GM12874 (cell line): ENCODE results near the gene MCOLN3.

Experiments used
- TF ChIP-seq, protein P1 (sequence below): IDR thresholded peaks from 2 replicates; pipeline ENCODE4 v1.5.1; 2011; ENCODE audit warnings: low read depth, mild to moderate bottlenecking, control low read depth, low read length, moderate library complexity; ENCODE audit not compliant: insufficient read depth

MCOLN3 gene, protein sequence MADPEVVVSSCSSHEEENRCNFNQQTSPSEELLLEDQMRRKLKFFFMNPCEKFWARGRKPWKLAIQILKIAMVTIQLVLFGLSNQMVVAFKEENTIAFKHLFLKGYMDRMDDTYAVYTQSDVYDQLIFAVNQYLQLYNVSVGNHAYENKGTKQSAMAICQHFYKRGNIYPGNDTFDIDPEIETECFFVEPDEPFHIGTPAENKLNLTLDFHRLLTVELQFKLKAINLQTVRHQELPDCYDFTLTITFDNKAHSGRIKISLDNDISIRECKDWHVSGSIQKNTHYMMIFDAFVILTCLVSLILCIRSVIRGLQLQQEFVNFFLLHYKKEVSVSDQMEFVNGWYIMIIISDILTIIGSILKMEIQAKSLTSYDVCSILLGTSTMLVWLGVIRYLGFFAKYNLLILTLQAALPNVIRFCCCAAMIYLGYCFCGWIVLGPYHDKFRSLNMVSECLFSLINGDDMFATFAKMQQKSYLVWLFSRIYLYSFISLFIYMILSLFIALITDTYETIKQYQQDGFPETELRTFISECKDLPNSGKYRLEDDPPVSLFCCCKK

DNA sequence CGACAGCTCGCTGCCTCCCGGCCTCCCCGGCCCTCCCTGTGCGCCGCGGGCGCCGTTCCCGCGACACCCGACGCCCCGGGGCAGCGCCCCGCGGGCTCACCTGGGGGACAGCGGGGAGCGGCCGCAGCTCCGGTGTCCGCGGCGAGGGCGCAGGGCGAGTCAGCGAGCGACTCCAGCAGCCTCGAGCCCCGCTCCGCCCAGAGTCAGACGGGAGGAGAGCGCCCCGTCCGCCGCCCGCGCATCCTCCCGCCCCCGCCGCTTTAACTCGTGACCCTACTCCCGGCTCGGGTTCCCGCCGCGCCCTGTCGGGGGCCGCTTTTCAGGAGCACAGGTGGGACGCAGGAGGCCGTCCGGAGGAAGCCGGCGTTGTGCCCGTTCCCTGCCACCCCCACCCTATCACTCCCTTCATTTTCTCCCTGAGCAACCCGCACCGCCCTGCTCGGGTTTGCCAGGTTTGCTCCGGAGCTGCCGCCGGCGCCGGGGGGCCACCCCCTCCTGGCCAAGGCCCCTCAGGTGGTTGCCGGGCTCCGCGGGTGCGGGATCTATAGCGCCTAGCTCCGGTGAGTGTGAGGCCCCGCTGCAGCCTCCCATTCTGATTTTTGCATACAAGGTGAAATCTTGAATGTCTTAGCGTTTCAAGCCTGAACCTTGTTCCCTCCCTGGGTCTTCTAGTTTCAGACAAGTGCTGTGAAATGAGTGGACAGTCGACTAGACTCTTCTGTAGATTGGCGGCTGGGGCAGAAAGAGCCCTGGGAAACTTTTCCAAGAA is at the start of gene MCOLN3:
MCOLN3 (minus strand) TSS at position 205 of the 769 bp plus-strand sequence. CDS start 3,140 bp downstream, outside the sequence.
- TF ChIP-seq, protein P1, sequence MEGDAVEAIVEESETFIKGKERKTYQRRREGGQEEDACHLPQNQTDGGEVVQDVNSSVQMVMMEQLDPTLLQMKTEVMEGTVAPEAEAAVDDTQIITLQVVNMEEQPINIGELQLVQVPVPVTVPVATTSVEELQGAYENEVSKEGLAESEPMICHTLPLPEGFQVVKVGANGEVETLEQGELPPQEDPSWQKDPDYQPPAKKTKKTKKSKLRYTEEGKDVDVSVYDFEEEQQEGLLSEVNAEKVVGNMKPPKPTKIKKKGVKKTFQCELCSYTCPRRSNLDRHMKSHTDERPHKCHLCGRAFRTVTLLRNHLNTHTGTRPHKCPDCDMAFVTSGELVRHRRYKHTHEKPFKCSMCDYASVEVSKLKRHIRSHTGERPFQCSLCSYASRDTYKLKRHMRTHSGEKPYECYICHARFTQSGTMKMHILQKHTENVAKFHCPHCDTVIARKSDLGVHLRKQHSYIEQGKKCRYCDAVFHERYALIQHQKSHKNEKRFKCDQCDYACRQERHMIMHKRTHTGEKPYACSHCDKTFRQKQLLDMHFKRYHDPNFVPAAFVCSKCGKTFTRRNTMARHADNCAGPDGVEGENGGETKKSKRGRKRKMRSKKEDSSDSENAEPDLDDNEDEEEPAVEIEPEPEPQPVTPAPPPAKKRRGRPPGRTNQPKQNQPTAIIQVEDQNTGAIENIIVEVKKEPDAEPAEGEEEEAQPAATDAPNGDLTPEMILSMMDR, result no peak

DNA sequence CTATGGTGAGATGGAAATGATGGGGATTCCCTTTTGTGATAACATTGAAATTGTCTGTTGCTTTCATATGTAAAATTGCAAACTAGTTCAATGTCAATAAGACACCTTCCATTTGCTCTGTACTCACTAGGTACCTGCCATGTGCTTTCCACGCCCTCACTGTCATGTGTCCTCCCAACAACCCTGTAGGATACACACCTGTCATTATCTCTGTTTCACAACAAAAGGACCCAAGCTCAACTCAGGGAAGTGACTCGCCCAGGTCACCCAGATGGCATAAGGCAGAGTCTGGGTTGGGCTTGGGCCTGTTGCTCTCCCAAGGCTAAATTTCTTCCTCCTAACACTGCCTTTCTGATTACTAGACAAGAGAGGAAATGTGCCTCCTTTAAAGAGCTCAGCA is 45.3 kb upstream of the MCOLN3 start:
- TF ChIP-seq, protein P1, result no peak

DNA sequence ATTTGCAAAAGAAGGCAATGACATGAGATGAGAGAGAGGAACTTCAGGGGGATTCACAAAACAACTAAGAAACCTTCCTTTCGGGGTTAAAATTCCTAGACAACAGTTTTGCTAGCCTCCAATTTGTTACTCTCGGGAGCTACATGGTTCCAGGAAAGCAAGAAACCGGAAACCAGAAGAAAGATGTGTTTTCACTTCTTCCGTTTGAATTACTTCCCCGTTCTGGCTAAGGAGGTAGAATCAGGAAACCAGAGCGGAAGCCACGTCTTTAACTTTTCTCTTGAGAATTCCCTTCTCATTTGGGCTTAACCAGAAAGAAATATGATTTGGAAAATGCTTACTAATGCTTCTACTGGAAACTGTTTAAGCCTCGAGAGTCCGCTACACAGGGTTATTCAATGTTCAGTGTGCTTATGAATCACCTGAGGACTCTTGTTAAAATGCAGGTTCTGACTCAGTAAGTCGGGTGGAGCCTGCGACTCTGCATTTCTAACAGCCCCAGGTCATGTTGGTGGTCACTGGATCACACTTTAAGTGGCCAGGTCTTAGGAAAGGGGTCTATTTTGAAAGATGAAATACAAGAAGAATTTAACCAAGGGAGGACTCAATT is 43.5 kb upstream of the MCOLN3 start:
- TF ChIP-seq, protein P1, result no peak

DNA sequence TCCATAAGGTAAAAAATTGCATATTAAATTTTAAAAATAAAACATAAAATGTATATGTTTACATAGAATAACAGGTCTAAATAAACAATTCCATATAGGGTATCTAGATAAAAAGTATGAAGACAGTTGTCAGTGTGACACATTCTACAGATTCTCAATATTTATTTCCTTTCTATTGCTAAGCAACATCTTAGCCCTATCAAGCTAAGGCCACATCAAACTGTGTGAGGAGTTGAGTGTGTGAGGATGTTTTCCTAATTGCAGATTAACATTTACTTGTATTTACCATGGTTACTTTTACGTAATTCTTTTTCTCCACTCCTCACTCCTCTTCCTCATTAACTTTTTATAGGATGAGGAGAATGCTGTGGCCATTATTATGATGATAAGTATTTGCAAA is 41.9 kb upstream of the MCOLN3 start:
- TF ChIP-seq, protein P1, result no peak

DNA sequence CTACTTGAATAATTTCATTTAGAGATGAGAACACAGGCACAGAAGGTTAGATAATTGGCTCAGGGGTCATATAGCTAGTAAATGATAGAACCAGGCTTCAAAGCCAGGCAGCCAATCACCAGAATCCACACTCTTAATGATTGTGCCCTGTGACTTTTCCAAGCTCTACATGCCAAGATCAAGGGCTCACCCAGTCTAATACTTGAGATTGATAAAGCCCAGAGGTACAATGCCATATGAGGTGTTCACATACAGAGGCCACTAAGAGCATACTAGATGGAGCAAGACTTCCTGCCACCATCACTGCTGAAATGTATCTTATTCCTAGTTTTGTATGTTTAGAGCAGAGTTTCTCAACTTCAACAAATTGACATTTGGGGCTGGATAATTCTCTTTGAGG is 40.9 kb upstream of the MCOLN3 start:
- TF ChIP-seq, protein P1, result no peak

DNA sequence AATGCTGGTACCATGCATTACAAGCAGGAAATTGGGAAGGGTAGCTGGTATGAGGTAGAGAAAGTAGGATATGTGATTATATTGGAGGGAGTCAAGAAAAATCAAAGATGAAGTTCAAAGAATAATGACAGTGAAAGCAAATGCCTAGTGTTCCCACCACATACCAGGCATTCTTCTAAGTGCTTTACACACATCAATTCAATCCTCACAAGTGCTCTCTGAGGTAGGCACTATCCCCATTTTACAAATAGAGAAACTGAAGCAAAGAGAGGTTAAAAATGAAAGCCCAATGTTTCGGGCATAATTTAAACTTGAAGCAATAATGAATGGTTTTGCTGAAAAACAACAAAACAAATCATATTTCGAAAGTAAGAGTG is 40.1 kb upstream of the MCOLN3 start:
- TF ChIP-seq, protein P1, result no peak

DNA sequence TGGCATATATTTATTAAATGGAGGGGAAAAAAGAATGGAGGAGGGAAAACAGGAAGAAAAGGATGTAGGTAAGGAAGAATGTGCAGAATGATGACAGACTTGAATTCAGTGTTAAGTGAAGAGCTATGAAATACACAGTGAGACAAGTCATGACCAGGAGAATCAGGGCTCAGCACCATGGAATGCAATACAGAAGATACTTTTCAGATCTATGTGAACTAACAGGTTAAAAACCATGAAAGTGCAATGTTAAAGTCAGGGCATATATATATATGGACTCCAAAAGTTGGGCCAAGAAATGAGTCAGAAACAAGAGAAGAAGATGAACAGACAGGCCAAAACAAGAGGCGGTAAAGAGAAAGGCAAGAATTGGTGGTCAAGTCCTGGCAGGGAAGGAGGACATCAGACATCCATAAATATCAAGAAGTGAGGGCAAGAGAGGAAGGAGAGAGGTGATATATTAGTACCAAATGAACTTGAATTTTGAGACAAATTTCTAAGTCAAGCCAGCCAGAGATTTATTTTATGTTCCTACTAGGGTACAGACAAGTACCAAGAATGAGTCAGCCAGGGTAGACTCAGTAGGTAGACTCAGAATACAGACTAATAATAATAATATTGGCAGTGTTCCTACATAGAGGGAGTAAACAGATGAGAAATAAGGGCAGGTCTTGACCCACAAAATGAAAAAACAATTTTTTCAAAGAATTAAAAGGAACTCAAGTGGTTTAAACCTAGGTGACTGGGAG is 39.5 kb upstream of the MCOLN3 start:
- TF ChIP-seq, protein P1, result no peak
